Ascending aorta (tissue), 2 donors: ENCODE results near the gene ARSB. TPM values are rescaled to one million over a fixed set of nuclear protein-coding genes. Genes with fewer than 3 reads are reported as not detected.

Experiments
- DNase-seq, 2 donors: peaks; one replicate each; pipeline ENCODE4 v3.0.0-alpha.2; 2019; ENCODE audit warnings: low spot score in 2 of 2
- H3K27ac ChIP-seq, 2 donors: fragments of 200-600 bp; sonication (generic); one replicate each; pipeline ENCODE4 v1.5.1; 2016 to 2017; ENCODE audit warnings: mild to moderate bottlenecking in 1 of 2
- H3K27me3 ChIP-seq: fragments of 200-600 bp; sonication (generic); one replicate; pipeline ENCODE4 v1.5.1; 2017
- H3K36me3 ChIP-seq, 2 donors: fragments of 200-600 bp; sonication (generic); one replicate each; pipeline ENCODE4 v1.5.1; 2016
- H3K4me1 ChIP-seq, 2 donors: fragments of 200-600 bp; sonication (generic); one replicate each; pipeline ENCODE4 v1.5.1; 2016 to 2017; ENCODE audit warnings: mild to moderate bottlenecking in 1 of 2
- H3K4me3 ChIP-seq, 2 donors: fragments of 200-600 bp; sonication (generic); one replicate each; pipeline ENCODE4 v1.5.1; 2016 to 2017; ENCODE audit warnings: mild to moderate bottlenecking in 1 of 2
- H3K9me3 ChIP-seq, 2 donors: fragments of 200-600 bp; sonication (generic); one replicate each; pipeline ENCODE4 v1.5.1; 2016
- CTCF ChIP-seq, 3 experiments: fragments of 200-600 bp in 2 of 3; fragments of 450-650 bp in 1 of 3; sonication (generic) in 2 of 3; IDR thresholded peaks; one replicate each; pipeline ENCODE4 v1.5.1; 2016 to 2019; ENCODE audit warnings: antibody characterized with exemption in 3 of 3, mild to moderate bottlenecking in 1 of 3, moderate library complexity in 1 of 3
- intact Hi-C: fragments of 100-400 bp; cut with DNase I; formaldehyde crosslinking; loops from one replicate; pipeline ENCODE4 v1.15.1; 2023
- total RNA-seq: library from RNA; depleted of rRNA; stranded (reverse); fragments of >200 nt; gene quantifications from one replicate; pipeline ENCODE4 v1.1.0, GENCODE V29; 2016

ARSB gene
- total RNA-seq, 1 donor from 2014 or later: 18.6 TPM

GRCh38 chr5:78778538-78778937 lies 206.6 kb downstream of the ARSB start:
- no peak overlapping the region for H3K27ac ChIP-seq
- H3K36me3 ChIP-seq: no peaks in the 10 kb centered on the region
- no peak overlapping the region for H3K4me3 ChIP-seq
- no peaks in the 10 kb centered on the region for H3K4me1 ChIP-seq
- no peak for TF ChIP-seq CTCF (IDR thresholded peaks at IDR 0.05)
- intact Hi-C loops: no loop called here
- no peaks in the 10 kb centered on the region for H3K9me3 ChIP-seq
- no peak for DNase-seq
- no peaks in the 10 kb centered on the region for H3K27me3 ChIP-seq

DNA sequence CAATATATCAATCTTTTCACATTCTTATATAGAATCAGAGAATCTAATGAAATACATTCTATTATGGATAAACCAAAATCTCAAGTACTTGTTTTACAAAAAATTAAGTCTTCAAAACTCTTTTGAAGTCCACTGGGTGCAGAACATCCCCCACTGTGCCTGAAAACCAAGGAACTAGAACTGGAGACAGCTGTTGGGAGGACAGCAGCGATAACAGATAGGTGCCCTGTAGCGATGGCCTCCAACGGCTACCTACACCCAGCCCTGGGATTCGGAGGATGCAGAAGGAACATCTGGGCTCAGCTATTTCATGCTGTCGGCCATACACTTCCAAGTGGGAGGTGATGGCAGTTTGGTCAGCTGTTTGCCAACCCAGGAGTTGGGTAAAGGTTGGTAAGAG lies 207.2 kb downstream of the ARSB start:
- Histone ChIP-seq H3K27me3 (no peaks in the 10 kb centered on the region), H3K4me3 (no peak overlapping the region), H3K4me1 (no peaks in the 10 kb centered on the region), H3K9me3 (no peaks in the 10 kb centered on the region), H3K27ac (no peak overlapping the region), H3K36me3 (no peaks in the 10 kb centered on the region)
- TF ChIP-seq CTCF (IDR thresholded peaks at IDR 0.05): no peak
- intact Hi-C loops: no loop called here
- no peak for DNase-seq

GRCh38 chr5:78776637-78777036 lies 208.5 kb downstream of the ARSB start:
- H3K27me3 ChIP-seq: no peaks in the 10 kb centered on the region
- DNase-seq: no peak
- intact Hi-C loops: no loop called here
- TF ChIP-seq CTCF (IDR thresholded peaks at IDR 0.05): no peak
- H3K36me3 ChIP-seq: no peaks in the 10 kb centered on the region
- no peak overlapping the region for H3K4me3 ChIP-seq
- no peaks in the 10 kb centered on the region for H3K4me1 ChIP-seq
- no peaks in the 10 kb centered on the region for H3K9me3 ChIP-seq
- H3K27ac ChIP-seq: no peak overlapping the region

DNA sequence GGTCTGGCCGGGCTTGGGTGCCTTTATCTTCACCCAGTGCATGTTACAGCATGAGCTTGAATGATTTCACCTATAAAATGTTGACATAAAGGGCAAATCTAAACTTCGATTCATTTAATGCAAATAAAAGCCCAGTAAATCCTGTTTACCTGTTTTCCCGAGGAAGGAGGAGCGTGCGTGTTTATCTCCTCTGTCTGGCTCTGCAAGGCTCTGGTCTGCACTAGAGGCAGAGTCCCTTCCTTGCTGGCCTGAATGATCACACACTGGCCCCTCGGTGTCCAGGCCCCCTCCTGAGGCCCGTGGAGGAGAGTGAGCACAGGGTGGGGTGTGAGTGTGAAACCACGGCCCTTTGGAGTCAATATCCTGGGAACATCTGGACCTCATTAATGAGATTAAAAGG lies 211.5 kb downstream of the ARSB start:
- no peaks in the 10 kb centered on the region for H3K4me1 ChIP-seq
- DNase-seq: no peak
- no peak overlapping the region for H3K27ac ChIP-seq
- no peak overlapping the region for H3K4me3 ChIP-seq
- intact Hi-C loops: no loop called here
- no peak for TF ChIP-seq CTCF (IDR thresholded peaks at IDR 0.05)
- H3K27me3 ChIP-seq: no peaks in the 10 kb centered on the region
- no peaks in the 10 kb centered on the region for H3K9me3 ChIP-seq
- H3K36me3 ChIP-seq: no peaks in the 10 kb centered on the region

DNA sequence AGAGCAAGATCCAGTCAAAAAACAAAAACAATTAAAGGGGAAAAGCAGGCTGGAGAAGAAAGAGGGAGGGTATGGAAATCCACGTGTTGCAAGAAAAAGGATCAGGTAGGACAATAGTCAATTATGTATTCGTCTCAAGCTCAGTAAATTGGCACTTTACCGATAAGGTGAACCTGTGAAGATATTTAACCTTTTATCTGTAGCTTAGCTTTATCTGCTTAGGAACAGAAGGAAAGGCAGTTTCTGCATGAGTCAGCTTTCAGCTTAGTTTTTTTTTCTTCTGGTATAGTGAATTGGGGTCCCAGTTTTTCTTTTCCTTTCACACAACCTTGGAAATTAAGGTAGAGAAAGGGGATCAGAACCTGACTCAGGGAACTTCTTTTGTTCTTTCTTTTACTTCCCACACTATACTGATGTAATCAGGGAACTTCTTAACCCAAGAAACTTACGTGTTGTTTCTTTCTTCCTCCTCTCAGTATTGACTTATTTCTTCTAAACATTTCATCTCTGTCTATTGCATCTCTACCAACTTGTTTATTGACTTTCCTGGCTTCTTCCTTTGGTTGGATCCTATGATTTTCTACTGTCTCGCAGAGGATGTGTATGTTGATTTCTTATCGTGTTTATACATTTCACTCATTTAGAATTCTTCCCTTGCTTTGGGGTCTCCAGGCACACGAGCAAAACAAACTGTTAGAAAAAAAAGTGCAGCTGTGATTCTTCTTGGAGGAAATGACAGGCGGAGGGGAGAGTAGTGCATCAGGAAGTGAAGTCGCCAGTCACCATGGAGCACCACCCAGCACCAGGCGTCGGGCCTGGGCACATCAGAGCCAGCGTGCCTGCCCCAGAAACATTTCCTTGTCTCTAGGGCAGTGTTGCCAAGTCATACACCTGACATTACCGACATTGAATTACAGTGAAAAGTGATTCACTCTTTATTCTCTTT lies 213.6 kb downstream of the ARSB start:
- Histone ChIP-seq H3K36me3 (no peaks in the 10 kb centered on the region), H3K27me3 (no peaks in the 10 kb centered on the region), H3K9me3 (no peaks in the 10 kb centered on the region), H3K4me3 (no peak overlapping the region), H3K4me1 (no peaks in the 10 kb centered on the region), H3K27ac (no peak overlapping the region)
- no peak for TF ChIP-seq CTCF (IDR thresholded peaks at IDR 0.05)
- DNase-seq: no peak
- intact Hi-C loops: no loop called here
